GM18526 (cell line): ENCODE measurements around the gene FAHD1.

Source experiments
- POLR2A ChIP-seq: IDR thresholded peaks from 3 replicates; pipeline ENCODE4 v1.6.1; 2011; ENCODE audit not compliant: insufficient read length; ENCODE audit errors: extremely low read depth

FAHD1 gene

DNA sequence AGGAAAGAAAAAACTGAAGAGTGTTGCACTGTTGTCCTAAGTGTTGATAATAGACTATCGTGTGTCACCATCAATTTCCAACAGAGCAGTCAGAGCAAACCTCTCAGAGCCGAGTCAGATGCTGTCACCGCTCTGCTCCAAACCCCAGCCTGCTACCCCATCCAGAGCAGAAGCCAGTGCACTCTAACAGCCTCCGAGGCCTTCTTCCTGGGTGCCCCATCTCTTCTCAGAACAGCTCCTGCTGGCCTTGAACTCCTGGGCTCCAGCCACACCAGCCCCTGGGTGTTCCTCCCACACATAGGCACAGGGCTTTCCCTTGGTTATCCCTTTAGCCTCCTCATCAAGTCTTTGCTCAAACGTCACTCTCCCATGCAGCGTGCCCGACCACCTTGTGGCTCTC, 24.0 kb downstream of the FAHD1 start:
- no peak for TF ChIP-seq POLR2A

DNA sequence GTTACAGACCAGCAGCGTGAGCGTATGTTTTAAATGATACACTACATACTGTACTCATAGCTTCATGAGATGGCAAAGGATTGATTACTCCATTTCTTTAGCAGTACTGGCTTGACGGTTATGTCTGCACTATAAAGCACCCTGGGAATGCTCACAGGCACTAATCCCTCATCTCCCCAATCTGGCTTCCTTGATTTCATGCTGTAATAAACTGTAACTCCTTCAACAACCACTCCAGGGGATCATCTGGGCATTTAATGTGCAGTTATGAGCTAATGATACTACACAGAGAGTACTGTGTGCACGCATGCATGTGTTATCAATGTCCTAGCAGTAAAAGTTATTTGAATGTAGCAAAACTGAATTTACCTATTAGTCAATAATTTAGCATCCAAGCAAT, 24.8 kb downstream of the FAHD1 start:
- TF ChIP-seq POLR2A, result no peak

DNA sequence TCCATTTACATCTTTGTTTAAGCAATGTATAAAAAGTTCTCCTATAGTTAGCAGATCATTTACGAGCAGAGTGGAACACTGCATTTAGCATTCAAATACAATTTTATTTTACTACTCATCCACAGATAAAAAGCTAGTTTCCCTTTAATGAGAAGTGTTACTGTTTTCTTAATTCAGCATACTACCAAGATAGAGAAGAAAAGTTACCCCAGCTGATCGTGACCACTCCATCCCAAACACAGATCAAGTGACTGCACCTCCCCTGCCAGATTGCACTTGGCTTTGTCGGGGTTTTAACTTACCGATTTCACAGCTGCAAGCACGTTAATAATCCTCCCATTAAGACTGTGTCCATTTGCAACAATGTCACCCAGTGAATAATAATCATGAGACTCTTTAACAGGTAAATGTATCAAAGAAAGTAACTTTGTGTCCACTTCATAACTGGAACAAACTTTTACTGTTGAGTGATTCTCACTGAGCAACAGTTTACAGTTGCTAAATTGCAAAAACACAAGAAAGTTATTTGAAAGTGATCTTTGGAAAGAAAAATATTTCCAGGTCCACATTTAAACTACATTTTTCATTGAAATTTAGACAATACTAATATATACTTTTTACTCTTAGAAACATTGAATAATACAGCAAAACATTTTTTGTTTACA, 30.6 kb downstream of the FAHD1 start:
- no peak for TF ChIP-seq POLR2A

DNA sequence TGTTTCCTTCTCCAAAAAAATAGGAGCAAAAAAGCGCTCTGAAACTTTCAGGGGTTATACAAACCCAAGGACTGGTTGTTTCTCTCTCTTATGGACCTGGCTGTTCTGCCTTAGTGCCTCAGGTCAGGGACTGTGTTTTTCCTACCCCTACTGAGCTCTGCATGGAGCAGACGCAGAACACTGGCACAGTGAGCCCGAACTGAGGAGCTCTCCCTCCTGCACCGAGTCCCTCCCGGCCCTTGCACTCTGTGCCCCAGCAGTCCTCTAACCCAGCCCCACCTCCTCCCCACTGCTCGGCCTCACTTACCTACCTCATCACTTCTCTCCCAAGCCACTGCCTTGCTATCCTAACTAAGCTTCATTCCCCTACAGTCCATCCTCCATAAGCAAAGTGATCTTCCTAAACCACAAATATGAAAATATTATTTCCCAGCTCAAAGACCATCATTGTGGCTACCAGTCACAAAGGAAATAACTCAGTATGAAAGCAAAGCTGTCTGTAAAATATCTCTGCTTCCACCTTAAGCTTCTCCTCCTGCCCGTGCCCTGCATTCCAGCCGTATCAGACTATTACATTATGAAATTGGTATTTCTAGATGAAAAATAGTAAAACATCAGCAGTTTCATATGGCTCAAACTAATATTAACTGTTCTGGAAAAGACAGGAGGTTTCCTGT, 31.3 kb downstream of the FAHD1 start:
- TF ChIP-seq POLR2A, result no peak

DNA sequence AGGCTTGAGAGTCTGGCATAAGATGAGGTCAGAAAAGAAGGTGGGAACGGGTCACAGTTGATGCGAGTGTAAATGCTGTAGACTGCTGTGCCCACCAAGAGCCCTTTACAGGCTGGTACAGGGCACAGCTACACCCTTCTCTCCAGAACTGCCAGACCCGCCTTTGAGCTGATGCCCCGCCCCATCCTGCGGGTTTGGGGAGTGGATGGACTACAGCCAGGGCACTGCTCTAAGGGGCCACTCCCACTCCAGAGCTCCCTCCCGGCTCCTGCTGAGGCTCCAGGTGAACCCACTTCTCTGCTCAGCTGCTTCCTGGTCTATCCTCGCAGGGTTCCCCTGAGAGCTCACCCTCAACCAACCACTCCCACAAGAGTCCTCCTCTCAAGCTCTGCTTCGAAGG, 32.6 kb downstream of the FAHD1 start:
- no peak for TF ChIP-seq POLR2A

DNA sequence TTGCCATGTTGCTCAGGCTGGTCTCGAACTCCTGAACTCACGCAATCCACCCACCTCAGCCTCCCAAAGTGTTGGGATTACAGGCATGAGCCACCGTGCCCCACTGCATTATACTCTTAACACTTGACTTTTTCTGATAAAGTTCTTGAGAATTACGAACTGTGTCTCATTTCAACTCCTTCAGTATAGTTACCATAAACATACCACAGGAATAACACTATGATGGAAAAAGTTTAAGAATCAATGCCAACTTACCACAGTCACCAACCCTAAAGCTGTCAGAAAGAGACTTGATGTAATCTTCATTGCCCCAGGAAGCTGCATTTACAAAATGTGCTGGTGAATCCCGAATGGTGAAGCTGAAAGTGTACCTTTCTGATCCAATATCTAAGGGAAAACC, 34.7 kb downstream of the FAHD1 start:
- TF ChIP-seq POLR2A, result no peak

DNA sequence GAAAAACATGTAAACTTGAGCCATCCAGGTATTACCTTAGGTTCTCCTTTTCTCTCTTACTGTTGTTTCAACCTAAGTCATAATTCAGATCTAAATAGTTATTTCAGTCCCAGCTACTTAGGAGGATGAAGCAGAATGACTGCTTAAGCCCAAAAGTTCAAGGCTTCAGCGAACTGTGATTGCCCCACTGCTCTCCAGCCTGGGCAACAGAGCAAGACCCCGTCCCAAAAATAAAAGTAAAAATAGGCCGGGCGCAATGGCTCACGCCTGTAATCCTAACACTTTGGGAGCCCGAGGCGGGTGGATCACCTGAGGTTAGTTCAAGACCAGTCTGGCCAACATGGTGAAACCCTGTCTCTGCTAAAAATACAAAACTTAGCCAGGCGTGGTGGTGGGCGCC, 35.4 kb downstream of the FAHD1 start:
- TF ChIP-seq POLR2A, result no peak

DNA sequence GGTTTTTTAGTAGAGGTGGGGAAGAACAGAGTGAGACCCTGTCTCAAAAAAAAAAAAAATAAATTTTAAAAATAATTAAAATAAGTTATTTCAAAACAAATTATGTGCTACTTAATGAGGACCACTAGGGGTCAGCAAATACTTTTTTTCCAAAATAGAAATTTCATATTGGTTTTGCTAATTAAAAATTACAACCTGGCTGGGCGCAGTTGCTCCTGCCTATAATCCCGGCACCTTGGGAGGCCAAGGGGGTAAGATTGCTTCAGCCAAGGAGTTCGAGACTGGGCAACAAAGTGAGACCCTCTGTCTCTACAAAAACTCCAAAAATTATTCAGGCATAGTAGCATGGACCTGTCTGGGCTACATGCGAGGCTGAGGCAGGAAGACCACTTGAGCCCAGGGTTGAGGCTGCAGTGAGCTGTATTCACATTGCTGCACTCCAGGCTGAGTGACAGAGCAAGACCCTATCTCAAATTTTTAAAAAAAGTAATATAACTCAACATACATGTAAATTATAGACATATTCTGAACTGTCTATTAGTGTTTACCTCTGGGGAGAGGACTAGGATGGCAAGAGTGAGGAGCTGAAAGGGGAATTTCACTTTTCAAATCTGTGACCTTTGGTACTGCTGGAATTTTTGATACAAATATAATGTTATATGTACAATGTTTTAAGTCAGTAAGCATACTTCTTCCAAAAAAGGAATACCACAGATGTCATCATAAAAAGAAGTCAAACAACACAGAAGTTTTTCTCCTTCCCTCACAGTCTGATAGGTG, 36.9 kb downstream of the FAHD1 start:
- TF ChIP-seq POLR2A, result no peak

DNA sequence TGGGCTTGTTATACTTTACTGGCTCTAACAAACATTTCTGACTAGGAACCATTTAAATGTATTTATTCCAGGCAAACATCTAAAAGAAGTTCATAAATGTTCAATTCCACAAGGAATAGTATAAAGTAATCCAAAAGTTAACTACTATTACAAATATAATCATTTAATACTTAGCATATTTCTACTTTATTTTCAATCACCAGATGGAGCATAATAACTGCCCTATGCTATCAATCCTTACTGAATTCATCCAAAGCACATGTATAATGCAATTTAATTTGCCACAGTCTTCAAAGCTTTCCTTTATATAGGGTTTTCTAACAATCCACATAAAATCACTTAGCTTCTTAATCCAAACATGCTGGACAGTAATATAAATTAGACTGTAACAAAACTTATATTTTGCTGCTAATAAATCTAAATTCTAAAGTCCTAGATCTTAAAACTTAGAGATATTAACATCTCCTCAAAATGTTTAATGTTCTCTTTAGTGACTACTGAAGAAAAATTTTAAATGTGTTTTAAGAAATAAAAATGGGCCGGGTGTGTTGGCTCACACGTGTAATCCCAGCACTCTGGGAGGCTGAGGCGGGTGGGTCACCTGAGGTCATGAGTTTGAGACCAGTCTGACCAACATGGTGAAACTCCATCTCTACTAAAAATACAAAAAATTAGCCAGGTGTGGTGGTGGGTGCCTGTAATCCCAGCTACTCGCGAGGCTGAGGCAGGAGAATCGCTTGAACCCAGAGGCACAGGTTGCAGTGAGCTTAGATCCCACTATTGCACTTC, 39.1 kb downstream of the FAHD1 start:
- no peak for TF ChIP-seq POLR2A

DNA sequence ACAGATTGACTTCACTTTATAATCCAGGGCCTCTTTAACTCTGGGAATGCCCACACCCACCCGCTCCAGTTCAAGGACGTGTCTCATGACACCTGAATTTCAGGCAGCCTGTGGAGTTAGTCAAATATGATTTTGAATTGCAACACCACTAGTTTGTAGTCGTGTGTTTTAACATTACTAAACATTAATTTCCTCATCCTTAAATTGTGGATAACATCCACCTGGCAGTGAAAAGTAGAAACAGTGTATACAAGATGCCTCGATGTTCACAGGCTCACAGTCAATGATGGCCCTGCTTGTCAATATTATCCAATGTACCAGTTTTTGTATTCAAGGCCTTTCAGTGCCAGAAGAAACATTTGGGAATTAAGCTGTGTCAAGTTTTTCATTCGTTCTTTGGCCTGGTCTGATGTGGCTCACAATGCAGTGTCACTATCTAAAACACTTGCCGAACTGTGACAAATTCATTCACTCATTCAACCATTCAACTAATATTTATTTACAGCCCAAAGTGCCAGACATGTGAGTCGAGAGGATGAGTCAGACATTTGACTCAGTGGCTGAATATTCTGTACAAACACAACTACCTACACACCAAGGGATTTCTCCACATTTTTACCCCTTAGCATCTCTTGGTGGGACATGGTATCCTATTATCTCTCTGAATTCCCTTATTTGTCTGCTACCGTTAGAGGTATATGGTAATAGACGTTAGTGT, 43.5 kb downstream of the FAHD1 start:
- TF ChIP-seq POLR2A, result no peak

DNA sequence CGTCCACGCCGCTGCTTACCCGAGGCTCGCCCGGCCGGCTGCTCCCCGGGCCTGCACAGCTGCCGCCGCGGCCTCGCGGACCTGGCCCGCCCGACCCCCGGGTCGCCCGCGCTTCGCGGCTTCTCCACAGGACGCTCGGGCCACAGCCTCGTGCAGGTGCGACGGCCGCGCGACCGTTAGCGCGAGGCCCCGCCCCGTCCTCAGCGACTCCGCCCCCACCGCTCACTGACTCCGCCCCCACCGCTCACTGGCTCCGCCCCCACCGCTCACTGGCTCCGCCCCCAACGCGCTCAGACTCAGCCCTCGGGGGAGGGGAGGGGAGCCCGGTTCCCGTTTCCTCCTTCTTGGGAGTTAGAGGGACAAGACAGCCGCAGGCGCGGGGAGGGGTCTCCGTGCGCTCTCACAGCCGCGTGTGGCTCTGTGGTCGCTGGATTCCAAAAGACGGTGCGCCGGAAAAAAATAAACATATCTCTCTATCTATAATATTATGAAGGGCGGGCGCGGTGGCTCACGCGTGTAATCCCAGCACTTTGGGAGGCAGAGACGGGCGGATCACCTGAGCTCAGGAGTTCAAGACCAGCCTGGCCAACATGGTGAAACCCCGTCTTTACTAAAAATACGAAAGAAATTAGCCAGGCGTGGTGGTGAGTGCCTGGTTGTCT, 45.1 kb downstream of the FAHD1 start, which contains the start of gene MEIOB:
TSS of gene MEIOB (minus strand) at position 191 of the 662 bp plus-strand sequence. CDS start 3,989 bp downstream, outside the sequence.
- TF ChIP-seq POLR2A, result no peak

DNA sequence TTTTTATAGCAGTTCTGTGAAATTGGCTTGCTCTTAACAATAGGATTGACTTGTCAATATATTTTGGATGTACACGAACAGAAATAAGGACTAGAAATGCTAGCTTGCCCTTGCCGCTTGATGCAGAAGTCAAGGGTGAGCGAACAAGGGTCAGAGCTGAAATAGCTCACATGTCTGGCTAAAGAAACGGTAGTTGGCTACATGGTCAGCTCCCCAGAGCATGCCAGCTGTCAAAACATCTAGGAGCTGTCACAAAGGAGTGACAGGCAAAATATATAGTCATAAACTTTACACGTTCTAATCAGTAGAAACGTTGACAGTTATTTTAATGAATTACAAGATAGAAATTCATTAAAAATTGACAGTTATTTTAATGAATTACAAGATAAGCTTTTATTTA, 47.8 kb downstream of the FAHD1 start:
- TF ChIP-seq POLR2A, result no peak

DNA sequence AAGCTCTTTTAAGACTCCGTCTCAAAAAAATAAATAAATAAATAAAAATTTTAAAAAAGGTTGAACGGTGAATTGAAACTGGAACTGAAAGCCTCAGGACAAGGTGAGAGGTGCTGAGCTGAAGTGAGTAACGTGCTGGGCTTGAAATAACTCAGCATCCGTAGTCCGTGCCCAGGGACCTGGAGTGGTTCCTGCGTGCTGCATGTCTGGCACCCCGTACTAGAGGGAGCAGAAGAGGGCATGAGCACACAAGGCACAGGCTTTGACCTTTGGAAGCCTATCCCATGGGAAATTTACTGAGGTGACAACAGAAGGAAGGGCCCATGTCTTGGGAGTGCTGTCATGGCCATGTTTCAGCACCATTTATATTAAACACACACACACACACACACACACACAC, 49.5 kb downstream of the FAHD1 start:
- TF ChIP-seq POLR2A, result no peak

DNA sequence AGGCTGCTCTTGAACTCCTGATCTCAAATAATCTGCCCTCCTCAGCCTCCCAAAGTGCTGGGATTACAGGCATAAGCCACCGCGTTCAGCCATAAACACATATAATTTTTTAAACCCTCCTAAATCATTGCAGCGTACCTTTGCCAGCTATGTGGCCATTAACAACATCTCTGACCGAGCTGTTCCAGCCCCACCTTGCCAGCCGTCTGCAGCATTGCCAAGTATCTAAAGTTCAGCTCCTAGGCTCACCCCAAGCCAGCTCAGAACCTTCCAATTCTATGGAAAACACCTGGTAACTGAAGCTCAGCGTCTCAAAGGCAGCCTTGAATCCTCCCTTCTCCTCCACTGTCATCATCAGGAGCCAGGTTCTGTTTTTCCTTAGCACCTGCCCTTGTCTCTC, 50.1 kb downstream of the FAHD1 start:
- TF ChIP-seq POLR2A, result no peak
